GM21381 (cell line): ENCODE results near the gene CDH12.
"Not testable (repeated sequence)": the region's sequence is repeated elsewhere in the genome, so short reads cannot be mapped to it uniquely, and the experiment has no call there.

Experiments used
- ATAC-seq: cut with Tn5 transposase; IDR thresholded peaks from one replicate; pipeline ENCODE4 v1.9.1; 2021; ENCODE audit warnings: mild to moderate bottlenecking, moderate library complexity; ENCODE audit not compliant: unreplicated experiment

CDH12 gene

DNA sequence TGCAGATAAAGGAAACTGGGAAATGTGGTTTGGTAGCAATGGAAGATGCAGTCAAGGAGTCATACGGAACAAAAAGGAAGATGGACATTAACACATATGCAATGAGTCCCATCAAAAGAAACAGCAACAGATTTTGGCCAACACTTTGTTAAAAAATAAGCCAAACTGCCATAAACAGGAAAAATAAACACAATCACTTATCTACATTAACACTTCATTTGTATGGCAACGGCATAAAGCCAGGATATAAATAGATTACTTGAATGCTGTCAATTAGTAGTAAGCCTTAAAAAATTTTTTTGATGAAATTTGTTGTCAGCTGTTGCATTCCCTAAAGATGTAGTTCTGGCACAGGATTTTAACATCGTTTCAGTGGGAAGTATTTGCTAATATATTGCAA lies 190.8 kb downstream of the CDH12 start:
- no peak for ATAC-seq

DNA sequence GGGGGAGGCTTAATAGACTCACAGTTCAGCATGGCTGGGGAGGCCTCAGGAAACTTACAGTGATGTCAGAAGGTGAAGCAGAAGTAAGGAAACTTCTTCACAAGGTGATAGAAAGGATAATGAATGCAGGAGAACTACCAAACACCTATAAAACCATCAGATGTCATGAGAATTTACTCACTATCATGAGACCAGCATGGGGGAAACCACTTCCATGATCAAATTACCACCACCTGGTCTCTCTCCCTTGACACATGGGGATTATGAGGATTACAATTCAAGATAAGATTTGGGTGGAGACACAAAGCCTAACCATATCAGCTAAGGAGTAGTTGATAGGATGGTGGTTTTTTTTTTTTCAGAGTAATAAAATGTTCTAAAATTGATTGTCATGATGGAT lies 201.8 kb downstream of the CDH12 start:
- ATAC-seq: no peak

DNA sequence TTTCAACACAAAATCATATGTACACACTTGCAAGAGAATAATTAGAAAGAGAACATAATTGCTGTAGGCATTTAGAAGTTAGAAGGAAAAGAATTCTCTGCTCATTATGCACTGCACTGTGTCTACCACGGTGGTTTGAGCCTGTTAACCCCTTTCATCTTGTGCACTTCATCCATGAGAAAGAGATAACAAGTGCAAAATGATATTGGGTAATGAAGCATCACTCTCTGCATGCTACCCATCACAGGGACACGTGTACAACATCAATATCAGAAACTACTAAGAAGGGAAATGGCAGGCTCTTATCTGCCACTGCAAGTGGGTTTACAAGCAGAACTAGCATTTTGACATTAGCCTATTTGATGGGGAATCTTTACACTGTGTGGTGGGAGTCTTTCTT lies 202.6 kb downstream of the CDH12 start:
- no peak for ATAC-seq

DNA sequence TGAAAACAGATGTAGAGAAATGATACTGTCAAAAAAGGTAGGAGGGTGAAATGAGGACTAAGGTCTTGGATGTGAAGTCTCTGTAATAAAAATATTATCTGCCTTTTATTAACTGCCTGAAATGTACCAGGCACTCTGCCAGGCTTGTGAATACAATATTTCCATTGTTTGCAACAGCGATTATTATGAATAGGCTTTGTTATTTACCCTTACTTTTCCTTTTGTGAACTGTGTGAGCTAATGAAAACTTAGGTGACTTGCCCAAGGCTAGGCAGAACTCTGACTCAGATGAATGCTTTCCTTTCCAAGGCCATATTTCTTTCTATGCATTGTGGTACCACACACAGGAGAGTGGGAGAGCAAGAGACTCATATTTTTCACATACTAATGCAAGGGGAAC lies 204.1 kb downstream of the CDH12 start:
- no peak for ATAC-seq

DNA sequence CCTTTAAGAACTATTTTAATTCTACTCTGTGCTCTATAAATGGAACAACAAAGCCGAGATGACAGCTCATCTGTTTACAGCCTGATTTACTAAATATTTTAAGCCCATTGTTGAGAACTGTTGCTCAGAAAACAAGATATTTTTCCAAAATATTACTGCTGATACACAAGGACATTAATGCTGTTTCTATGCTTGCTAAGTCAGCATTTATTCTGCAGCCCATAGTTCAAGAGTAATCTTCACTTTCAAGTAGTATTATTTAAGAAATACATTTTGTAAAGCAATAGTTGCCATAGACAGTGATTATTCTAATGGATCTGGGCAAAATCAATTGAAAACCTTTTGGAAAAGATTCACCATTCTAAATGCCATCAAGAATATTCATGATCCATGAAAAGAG lies 208.3 kb downstream of the CDH12 start:
- no peak for ATAC-seq

DNA sequence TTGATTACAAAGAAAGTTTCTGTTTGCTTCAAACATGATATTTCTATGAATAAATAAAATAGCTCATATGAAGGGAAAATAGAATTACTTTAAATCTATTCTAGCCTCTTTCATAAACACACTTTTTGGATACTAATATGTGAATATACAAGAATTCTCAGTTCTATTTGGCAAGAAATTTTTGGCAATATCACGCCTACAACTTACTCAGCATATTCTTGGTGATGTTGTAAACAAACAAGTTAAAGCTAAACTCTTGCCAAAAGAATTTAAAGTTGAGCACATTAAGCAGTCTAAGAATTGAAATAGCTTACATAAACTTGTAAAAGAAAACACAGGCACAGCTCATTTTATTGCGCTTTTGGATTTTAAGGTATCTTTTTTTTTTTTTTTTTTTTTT lies 209.8 kb downstream of the CDH12 start:
- no peak for ATAC-seq

DNA sequence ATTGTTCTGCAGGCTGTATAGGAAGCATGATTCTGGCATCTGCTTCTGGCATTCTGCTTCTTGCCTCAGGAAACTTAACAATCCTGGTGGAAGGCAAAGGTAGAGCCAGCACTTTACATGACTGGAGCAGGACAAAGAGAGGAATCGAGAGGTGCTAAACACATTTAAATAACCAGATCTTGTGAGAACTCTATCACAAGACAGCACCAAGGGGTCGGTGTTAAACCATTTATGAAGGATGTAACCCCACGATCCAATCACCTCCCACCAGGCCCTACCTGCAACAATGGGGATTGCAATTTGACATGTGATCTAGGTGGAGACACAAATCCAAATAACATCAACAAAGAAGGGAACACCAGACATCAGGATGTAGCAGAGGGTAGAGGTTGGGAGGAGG lies 221.5 kb downstream of the CDH12 start:
- no peak for ATAC-seq

DNA sequence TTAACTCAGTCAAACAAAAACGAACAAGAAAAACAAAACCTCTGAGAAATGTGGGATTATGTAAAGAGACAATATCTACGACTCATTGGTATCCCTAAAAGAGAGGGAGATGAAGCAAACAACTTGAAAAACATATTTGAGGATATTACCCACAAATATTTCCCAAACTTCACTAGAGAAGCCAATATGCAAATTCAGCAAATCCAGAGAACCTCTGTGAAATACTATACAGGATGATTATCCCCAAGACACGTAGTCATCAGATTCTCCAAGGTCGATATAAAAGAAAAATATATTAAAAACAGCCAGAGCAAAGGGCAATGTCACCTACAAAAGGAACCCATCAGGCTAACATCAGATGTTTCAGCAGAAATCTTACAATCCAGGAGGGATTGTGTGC lies 226.1 kb downstream of the CDH12 start:
- no peak for ATAC-seq

DNA sequence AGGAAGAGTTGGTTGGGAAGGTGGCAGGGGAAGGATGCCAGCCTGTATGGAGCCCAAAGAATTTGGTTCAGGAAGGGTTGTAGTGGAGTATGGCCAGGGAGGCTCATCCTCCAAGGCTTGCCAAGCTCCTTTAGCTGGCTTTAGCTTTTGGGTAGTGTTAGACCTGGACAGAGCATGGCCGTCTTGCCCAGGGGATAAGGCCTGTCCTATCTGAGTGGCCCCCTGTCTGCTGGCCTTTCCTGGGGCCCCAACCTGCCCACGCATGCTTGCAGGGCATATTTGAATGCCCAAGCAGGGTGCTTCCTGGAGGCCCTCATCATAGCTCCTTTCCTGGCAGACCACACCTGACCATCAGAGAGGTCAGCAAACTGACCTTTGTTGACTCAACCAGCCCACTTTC lies 227.7 kb downstream of the CDH12 start:
- no peak for ATAC-seq

DNA sequence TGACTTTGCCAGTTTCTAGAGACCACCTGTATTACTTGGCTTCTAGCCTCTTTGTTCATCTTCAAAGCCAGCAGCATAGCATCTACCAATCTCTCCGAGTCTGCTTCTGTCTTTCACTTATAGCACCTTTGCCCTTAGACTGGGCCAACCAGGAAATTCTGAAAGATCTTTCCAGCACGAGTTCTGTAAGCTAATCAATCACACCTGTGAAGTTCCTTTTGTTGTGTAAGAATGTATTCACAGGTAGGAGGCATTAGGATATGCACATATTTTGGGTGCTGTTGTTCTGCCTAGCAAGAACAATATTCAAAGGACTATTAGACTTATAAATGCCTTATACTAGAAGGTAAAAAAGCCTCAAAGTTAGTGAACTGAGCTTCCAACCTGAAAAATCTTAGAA lies 232.1 kb downstream of the CDH12 start:
- ATAC-seq: no peak

DNA sequence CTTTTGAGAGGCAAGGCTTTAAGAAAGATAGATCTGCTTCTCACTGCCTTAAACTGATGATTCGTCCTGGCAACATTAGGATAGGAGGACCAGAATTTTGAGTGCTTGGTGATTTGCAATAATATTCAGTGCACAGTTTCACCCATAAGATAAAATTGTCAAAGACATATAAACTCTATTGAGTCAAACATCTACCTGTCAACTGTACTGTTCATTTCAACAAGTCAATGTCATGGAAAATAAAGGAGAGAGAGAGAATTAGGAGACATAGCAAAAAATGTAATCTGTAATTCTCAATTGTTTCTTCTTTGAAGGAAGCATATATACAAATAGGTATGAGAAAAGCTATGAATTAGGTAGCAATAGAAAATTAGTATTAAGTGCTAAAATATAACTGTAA lies 237.2 kb downstream of the CDH12 start:
- no peak for ATAC-seq

DNA sequence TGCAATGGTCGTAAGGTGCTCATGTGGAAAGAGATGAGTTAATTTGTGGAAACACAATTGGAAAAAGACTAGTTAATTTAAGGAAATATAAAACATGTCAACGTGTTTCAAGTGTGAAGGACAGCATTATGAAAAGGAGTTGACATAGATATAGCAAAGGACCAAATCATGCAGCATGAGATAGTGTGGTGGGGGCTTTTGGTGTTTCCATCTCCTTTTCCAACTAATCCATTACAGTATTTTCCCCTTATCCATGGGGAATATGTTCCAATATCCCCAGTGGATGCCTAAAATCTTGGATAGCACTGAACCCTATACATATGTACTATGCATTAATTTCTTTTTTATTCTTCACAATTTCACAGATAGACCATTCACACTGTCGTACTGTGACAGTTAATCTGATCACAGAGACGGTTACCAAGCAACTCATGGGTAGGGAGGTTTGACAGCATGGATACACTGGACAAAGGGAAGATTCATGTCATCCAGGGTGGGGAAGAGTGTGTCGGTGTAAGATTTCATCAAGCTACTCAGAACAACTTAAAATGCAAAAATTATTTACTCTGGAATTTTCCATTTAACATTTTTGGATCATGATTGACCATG lies 238.6 kb downstream of the CDH12 start:
- no peak for ATAC-seq

DNA sequence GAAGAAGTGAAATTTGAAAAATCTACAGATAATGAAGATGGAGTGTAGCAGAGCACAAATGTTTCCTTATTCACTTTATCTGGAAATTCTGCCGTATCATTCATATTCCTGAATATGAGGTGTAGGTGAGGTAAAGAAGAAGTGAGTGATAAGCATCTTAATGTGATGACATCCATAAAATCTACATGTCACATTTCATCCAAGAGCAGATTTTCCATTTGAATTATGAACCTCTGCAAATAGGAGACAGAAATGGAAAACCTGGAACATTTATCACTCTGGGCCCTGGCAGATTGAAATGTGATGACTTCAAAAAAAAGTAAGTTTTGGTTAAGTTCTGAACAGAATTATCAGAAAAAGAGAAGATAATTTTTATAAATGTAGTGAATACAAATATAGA lies 240.2 kb downstream of the CDH12 start:
- no peak for ATAC-seq

DNA sequence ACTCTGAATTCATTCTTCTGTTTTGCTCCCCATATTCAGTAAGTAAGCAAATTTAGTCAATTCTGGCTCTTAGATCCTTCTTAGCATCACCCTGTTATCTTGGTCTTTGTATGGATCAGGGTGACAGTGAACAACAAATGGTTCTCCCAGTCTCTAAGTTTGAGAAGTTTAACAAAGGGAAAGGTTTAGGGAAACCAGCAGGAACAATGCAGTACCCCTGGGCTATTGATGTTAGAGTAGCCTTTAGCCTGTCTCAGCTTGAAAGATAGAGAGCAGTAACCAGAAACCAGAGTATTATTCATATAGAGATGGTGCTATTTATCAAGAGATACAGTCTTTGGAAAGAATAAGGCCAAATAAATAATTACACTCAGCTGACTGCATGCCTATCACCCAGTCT lies 241.8 kb downstream of the CDH12 start:
- no peak for ATAC-seq

DNA sequence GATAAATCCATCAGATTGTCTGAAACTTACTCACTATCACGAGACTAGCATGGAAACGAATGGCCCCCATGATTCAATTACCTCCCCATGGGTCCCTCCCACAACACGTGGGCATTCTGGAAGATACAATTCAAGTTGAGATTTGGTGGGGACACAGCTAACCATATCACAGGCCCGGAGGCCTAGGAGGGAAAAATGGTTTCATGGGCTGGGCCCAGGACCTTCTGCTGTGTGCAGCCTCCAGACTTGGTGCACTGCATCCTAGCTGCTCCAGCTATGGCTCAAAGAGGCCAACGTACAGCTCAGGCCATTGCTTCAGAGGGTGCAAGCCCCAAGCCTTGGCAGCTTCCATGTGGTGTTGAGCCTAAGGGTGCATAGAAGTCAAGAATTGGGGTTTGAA lies 245.6 kb downstream of the CDH12 start:
- not testable (repeated sequence) for ATAC-seq

DNA sequence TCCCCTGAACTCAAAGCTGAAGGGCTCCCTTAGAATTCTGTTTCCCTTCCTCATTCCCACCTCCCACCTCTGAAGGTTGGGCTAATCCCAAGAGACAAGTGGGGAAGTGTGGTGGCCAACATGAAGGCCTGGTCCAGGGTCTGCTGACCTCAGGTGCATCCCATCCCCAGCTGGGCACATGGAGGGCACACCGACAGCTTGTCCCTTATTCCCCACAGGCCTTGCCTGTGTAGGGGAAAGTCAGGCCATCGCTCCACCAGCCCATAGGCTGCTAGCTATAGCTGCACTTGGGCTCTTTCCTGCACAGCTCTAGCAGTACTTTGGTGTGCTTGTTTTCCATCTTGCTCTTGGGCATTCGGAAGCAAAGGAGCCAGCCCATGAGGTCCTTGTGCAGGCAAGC lies 247.7 kb downstream of the CDH12 start:
- ATAC-seq: no peak

DNA sequence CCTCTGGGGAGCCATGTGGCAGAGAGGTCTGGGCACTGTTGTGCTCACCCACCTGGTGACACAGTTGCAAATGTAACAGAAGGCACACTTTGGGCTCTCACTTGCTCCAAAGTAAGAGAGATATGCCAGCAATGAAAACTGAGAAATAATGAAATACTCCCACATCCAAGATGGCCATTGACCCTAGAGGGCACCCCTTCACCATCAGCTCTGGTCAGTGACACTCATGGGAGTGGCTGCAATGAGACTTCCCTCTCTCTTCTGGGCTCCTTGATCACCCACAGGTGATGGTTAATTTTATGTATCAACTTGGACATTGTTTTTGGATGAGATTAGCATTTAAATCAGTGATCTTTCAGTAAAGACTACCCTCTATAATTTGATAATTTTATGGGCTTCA lies 248.4 kb downstream of the CDH12 start:
- no peak for ATAC-seq

DNA sequence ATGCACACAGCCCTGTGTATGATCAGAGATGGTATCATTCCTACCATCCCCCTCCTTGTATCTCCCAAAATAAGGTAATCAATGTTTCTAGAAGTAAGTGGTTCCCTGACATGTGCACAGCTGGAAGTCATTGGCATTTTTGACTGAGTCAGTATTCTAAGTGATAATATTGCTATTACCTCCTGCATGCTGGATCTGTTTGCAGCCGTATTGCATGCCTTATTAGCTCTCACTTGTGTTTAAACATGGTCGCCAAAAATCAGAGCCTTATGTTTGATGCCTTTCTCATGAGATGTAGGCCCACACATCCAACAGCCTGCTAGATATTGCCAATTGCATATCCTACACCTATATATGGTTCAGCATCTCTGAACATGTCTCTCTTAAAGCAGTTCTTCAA lies 254.3 kb downstream of the CDH12 start:
- ATAC-seq: no peak

DNA sequence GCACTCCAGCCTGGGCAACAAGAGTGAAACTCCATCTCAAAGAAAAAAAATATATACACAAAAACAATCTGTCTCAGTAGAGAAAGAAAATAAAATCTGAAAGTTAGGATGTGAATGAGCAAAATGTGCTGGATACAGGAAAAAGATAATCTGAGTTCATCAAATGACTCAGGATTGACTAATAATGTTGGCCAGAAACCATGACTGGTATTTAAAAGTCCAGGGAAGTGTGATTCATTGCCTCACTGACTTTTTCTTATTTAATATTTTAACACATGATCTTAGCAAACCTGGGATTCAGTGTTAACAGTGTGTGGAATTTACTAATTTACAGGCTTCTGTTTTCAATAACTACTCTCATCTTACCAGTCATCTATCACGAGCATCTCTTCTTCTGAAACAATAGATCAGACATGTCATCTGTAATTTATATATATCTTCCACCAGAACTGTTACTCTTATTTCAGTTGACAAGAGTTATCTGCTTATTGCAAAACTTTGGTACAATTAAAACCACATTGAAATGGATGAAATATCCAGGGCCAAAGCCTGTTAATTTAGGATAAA lies 256.7 kb downstream of the CDH12 start:
- ATAC-seq: no peak

DNA sequence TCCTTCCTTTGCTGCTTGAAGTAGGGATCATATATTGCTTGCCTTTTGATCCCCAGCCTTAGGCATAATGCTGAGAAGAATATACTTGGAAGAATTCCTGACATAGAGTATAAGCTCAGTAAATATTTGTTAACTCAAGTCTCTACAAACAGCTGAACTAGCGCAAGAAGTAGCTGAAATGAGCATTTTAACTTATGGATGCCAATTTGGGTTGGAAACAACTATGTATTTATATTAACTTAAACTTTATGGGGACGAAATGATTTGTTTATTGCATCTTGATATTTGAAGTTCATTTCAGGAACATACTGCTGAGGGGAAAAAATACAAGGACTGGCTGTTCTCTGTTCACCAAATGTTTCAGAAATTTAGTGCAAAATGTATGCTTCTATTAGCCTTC lies 258.7 kb downstream of the CDH12 start:
- ATAC-seq: no peak

DNA sequence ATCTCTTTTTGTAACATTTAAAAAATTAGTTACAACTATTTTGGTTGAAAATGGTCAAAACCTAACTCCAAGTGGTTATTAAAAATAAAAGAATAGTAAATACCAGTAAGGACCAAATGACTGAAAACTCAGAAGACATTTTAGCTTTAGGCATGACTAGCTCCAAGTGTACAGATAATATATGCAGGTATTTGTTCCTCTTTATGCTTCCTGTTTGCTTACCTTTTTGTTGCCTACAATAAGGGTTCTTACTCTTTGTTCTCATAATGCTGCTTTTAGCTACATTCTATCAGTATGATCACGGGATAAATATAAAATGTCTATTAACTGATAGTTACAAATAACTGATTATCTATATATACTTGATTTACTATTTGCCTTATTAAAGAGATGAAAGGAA lies 259.6 kb downstream of the CDH12 start:
- no peak for ATAC-seq

DNA sequence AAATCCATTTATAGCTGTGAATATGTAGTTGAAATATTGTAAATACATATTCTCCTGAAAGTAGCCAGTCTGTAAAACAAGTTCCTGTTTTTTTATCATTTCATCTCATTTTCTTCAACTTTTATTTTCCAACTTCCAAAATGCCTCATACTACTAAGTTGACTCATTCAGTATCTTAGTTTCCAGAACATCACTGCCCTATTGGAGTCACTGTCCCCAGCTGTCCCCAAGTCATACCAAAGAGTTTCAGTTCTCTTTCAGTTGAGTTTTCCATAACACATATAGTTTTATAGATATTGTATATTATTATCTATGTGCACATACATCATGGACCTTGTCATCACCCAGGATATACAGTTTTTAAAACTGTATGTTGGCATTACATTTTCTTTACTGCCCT lies 261.7 kb downstream of the CDH12 start:
- ATAC-seq: no peak

DNA sequence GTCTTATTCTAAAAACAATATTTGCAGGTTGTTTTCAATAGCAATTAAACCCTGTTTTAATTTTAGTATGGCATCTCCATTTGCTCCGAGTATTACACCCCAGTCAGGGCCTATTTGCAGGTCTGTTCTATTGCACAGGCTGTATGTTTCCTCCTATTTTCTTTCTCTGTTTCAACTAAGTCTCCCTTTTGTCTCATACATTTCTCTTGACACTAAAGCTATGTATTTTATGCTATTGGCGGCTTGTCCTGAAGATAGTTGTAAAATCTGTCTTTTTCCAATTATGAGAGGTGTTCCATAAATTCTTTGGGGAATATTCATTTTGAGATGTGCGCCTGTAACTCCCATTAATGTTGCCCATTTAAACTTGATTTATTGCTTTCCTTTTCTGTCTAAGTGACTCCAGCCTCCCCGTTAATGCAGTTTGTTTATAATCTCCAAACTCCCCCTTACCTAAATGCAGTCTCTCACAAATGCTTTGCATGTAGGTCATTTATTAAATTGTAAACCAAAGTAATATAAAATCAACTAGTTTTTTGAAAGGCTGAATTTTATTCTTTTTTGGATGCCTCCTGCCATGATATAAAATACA lies 262.4 kb downstream of the CDH12 start:
- ATAC-seq: no peak
